Measurements from ENCODE around the gene CAPN1. TPM values are rescaled to one million over a fixed set of nuclear protein-coding genes. Genes with fewer than 3 reads are reported as not detected.

The CAPN1 gene
- total and polyA plus RNA-seq, 9 of the 15 experiments (the other 6 are each of a cell fraction or from before 2014, with no cell fraction given), result 3.5 to 199 (median 61.6) TPM

- no peak for TF ChIP-seq PATZ1 (CRISPR knock-in tag; IDR thresholded peaks at IDR 0.05; ENCODE audit: borderline replicate concordance)
- peak; percentile 94; the same call in 1 of the 2 replicates for TF ChIP-seq ZNF282 (CRISPR knock-in tag; IDR thresholded peaks at IDR 0.05)
- TF ChIP-seq SETDB1 (IDR thresholded peaks at IDR 0.05; ENCODE audit: low read length), result no peak
- peak; percentile 99 for TF ChIP-seq EP400 (IDR thresholded peaks at IDR 0.05)
- TF ChIP-seq SIN3B (IDR thresholded peaks at IDR 0.05; ENCODE audit: low read depth), result peak; percentile 46; the same call in 1 of the 2 replicates
- peak; percentile 46 for TF ChIP-seq NEUROD1 (IDR thresholded peaks at IDR 0.05; ENCODE audit: borderline replicate concordance, low read depth, low read length, partially characterized antibody)
- peak; percentile 60 to 100 for TF ChIP-seq FOXK2 (conservative IDR thresholded peaks at IDR 0.05 in 1 of 2, IDR thresholded peaks at IDR 0.05 in 1 of 2; ENCODE audit: low read depth in 2 of 2)
- TF ChIP-seq ZBTB12 (CRISPR knock-in tag; IDR thresholded peaks at IDR 0.05), result peak; percentile 78
- TF ChIP-seq KAT7 (CRISPR knock-in tag; IDR thresholded peaks at IDR 0.05; ENCODE audit: borderline replicate concordance), result peak; percentile 96; the same call in 1 of the 2 replicates
- peak; percentile 3; the same call in 1 of the 2 replicates for TF ChIP-seq ATF1 (CRISPR knock-in tag; IDR thresholded peaks at IDR 0.05)
- peak; percentile 95 for TF ChIP-seq ATF1 (tag; IDR thresholded peaks at IDR 0.05)
- no peak for TF ChIP-seq RBM22 (IDR thresholded peaks at IDR 0.05; ENCODE audit: low read depth, low read length, poor library complexity, severe bottlenecking)
- no peak for TF ChIP-seq ZNF507 (tag; conservative IDR thresholded peaks at IDR 0.05)
- TF ChIP-seq ZNF41 (CRISPR knock-in tag; conservative IDR thresholded peaks at IDR 0.05), result 0 out of 2 replicates have a peak, but pooled peaks have one; percentile 24
- 0 out of 2 replicates have a peak, but pooled peaks have one; percentile 1 for TF ChIP-seq ZBTB1 (CRISPR knock-in tag; IDR thresholded peaks at IDR 0.05; ENCODE audit: borderline replicate concordance, low read depth)
- TF ChIP-seq HBP1 (CRISPR knock-in tag; IDR thresholded peaks at IDR 0.05), result no peak; the same call in 1 of the 2 replicates
- peak; percentile 94 for TF ChIP-seq CREM (IDR thresholded peaks at IDR 0.05; ENCODE audit: low read depth)
- peak; percentile 61; the same call in 1 of the 2 replicates for TF ChIP-seq MTA1 (IDR thresholded peaks at IDR 0.05; ENCODE audit: borderline replicate concordance)
- 0 out of 2 replicates have a peak, but pooled peaks have one; percentile 44 for TF ChIP-seq ZZZ3 (IDR thresholded peaks at IDR 0.05)
- peak; percentile 51; the same call in 1 of the 2 replicates for TF ChIP-seq TRIM28 (IDR thresholded peaks at IDR 0.05)
- TF ChIP-seq, protein P1, sequence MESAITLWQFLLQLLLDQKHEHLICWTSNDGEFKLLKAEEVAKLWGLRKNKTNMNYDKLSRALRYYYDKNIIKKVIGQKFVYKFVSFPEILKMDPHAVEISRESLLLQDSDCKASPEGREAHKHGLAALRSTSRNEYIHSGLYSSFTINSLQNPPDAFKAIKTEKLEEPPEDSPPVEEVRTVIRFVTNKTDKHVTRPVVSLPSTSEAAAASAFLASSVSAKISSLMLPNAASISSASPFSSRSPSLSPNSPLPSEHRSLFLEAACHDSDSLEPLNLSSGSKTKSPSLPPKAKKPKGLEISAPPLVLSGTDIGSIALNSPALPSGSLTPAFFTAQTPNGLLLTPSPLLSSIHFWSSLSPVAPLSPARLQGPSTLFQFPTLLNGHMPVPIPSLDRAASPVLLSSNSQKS (CRISPR knock-in tag; IDR thresholded peaks at IDR 0.05), result peak; percentile 64; the same call in 1 of the 2 replicates
- TF ChIP-seq ZNF717 (CRISPR knock-in tag; IDR thresholded peaks at IDR 0.05), result peak; percentile 80; the same call in 1 of the 2 replicates
- TF ChIP-seq KLF1 (tag; IDR thresholded peaks at IDR 0.05), result peak; percentile 78; the same call in 1 of the 2 replicates
- TF ChIP-seq GATA2 (CRISPR knock-in tag; IDR thresholded peaks at IDR 0.05), result no peak
These were observed 47.3 kb upstream of the CAPN1 start, which contains the start of gene SYVN1 (continued) for GRCh38 chr11:65134240-65134951.

All from K562 (cell line).